BE2C (cell line): Measurements from ENCODE around the gene SOX13.

Experiments used
- DNase-seq: peaks from one replicate; pipeline ENCODE4 v3.0.0-alpha.2; 2020
- H3K27me3 ChIP-seq: fragments of 250-450 bp; sonication (Bioruptor Pico); 2 replicates; pipeline ENCODE4 v1.5.1; 2020; ENCODE audit warnings: mild to moderate bottlenecking
- H3K36me3 ChIP-seq: fragments of 250-450 bp; sonication (Bioruptor Pico); 2 replicates; pipeline ENCODE4 v1.5.1; 2020; ENCODE audit warnings: mild to moderate bottlenecking
- H3K4me1 ChIP-seq: fragments of 250-450 bp; sonication (Bioruptor Pico); 2 replicates; pipeline ENCODE4 v1.5.1; 2020
- H3K4me3 ChIP-seq: 2 replicates; pipeline ENCODE4 v1.5.1; 2011; ENCODE audit warnings: low read depth, low read length
- H3K9me3 ChIP-seq: fragments of 250-450 bp; sonication (Bioruptor Pico); 2 replicates; pipeline ENCODE4 v1.5.1; 2020
- CTCF ChIP-seq: IDR thresholded peaks from 2 replicates; pipeline ENCODE4 v1.5.1; 2012; ENCODE audit warnings: mild to moderate bottlenecking, low read depth, low read length

SOX13 gene

GRCh38 chr1:204141131-204141530, 68.2 kb downstream of the SOX13 start:
- no peaks in the 10 kb centered on the region for H3K4me1 ChIP-seq
- H3K36me3 ChIP-seq, result no peaks in the 10 kb centered on the region
- DNase-seq, result no peak
- no peak for TF ChIP-seq CTCF
- no peak overlapping the region for H3K4me3 ChIP-seq
- no peaks in the 10 kb centered on the region for H3K27me3 ChIP-seq
- H3K9me3 ChIP-seq, result no peaks in the 10 kb centered on the region

GRCh38 chr1:204142032-204142974, 69.4 kb downstream of the SOX13 start:
- Histone ChIP-seq H3K36me3 (no peaks in the 10 kb centered on the region), H3K4me3 (no peak overlapping the region), H3K4me1 (no peaks in the 10 kb centered on the region), H3K9me3 (no peaks in the 10 kb centered on the region), H3K27me3 (no peaks in the 10 kb centered on the region)
- TF ChIP-seq CTCF, result no peak
- no peak for DNase-seq

GRCh38 chr1:204143276-204144041, 70.5 kb downstream of the SOX13 start:
- DNase-seq, result no peak
- H3K4me1 ChIP-seq, result no peaks in the 10 kb centered on the region
- no peaks in the 10 kb centered on the region for H3K27me3 ChIP-seq
- TF ChIP-seq CTCF, result no peak
- no peak overlapping the region for H3K4me3 ChIP-seq
- no peaks in the 10 kb centered on the region for H3K36me3 ChIP-seq
- H3K9me3 ChIP-seq, result no peaks in the 10 kb centered on the region

GRCh38 chr1:204145033-204145504, 72.2 kb downstream of the SOX13 start:
- Histone ChIP-seq H3K9me3 (no peaks in the 10 kb centered on the region), H3K27me3 (no peaks in the 10 kb centered on the region), H3K36me3 (no peaks in the 10 kb centered on the region), H3K4me3 (no peak overlapping the region), H3K4me1 (no peaks in the 10 kb centered on the region)
- no peak for DNase-seq
- no peak for TF ChIP-seq CTCF

GRCh38 chr1:204146309-204146708, 73.4 kb downstream of the SOX13 start:
- no peaks in the 10 kb centered on the region for H3K4me1 ChIP-seq
- H3K4me3 ChIP-seq, result no peak overlapping the region
- no peak for DNase-seq
- no peak for TF ChIP-seq CTCF
- no peaks in the 10 kb centered on the region for H3K27me3 ChIP-seq
- no peaks in the 10 kb centered on the region for H3K9me3 ChIP-seq
- H3K36me3 ChIP-seq, result no peaks in the 10 kb centered on the region
